ENCODE data around the gene HNRNPA3. TPM values are rescaled to one million over a fixed set of nuclear protein-coding genes. Genes with fewer than 3 reads are reported as not detected.

The HNRNPA3 gene
- total and polyA plus RNA-seq, 2 of the 13 experiments (the other 11 are each of a cell fraction or from before 2014, with no cell fraction given): 73.3 to 97.7 TPM

DNA sequence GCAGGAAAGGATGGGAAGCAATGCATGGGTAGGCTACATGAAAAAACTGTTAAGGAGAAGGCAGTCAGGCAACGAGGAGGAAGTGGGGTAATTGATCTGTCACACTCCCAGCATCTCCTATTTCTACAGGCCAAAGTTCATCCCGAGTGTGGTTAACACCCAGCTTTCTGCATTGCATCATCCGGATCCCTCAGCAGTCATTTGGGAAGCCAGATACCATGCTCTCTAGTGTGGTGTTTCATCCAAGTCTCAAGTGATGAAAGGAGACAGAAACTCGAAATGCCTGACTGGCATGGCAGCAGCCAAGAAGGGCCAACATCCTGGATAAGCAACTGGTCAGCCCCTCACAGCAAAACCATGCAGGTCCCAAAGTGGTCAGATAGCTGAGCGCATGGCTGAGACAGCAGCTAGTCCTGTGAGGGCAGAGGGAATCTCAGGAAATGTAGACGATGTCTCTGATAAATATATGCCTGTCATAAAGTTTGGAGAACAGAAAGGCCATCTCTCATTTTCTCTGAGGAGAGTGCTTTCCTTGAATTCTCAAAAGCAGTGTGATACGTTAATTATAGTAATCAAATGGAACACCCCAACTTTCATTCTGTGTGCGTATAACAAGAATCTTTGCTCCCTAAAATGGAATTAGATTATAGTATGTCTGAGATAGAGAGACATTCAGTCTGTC, 24.8 kb upstream of the HNRNPA3 start (continued):
- no peak for TF ChIP-seq HES4 (CRISPR knock-in tag; IDR thresholded peaks at IDR 0.05; ENCODE audit: borderline replicate concordance)
- TF ChIP-seq ZFP36L2 (CRISPR knock-in tag; IDR thresholded peaks at IDR 0.05): no peak
- TF ChIP-seq, protein P1, sequence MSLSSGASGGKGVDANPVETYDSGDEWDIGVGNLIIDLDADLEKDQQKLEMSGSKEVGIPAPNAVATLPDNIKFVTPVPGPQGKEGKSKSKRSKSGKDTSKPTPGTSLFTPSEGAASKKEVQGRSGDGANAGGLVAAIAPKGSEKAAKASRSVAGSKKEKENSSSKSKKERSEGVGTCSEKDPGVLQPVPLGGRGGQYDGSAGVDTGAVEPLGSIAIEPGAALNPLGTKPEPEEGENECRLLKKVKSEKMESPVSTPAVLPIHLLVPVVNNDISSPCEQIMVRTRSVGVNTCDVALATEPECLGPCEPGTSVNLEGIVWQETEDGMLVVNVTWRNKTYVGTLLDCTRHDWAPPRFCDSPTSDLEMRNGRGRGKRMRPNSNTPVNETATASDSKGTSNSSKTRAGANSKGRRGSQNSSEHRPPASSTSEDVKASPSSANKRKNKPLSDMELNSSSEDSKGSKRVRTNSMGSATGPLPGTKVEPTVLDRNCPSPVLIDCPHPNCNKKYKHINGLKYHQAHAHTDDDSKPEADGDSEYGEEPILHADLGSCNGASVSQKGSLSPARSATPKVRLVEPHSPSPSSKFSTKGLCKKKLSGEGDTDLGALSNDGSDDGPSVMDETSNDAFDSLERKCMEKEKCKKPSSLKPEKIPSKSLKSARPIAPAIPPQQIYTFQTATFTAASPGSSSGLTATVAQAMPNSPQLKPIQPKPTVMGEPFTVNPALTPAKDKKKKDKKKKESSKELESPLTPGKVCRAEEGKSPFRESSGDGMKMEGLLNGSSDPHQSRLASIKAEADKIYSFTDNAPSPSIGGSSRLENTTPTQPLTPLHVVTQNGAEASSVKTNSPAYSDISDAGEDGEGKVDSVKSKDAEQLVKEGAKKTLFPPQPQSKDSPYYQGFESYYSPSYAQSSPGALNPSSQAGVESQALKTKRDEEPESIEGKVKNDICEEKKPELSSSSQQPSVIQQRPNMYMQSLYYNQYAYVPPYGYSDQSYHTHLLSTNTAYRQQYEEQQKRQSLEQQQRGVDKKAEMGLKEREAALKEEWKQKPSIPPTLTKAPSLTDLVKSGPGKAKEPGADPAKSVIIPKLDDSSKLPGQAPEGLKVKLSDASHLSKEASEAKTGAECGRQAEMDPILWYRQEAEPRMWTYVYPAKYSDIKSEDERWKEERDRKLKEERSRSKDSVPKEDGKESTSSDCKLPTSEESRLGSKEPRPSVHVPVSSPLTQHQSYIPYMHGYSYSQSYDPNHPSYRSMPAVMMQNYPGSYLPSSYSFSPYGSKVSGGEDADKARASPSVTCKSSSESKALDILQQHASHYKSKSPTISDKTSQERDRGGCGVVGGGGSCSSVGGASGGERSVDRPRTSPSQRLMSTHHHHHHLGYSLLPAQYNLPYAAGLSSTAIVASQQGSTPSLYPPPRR (CRISPR knock-in tag; IDR thresholded peaks at IDR 0.05; ENCODE audit: borderline replicate concordance): peak; percentile 93
- no peak for TF ChIP-seq PRDM10 (CRISPR knock-in tag; IDR thresholded peaks at IDR 0.05; ENCODE audit: low read depth)
- TF ChIP-seq SMAD3 (CRISPR knock-in tag; IDR thresholded peaks at IDR 0.05): peak; percentile 99
- TF ChIP-seq SAFB2 (CRISPR knock-in tag; IDR thresholded peaks at IDR 0.05; ENCODE audit: borderline replicate concordance, low read depth): peak; percentile 24; the same call in 1 of the 2 replicates
- TF ChIP-seq, protein P2, sequence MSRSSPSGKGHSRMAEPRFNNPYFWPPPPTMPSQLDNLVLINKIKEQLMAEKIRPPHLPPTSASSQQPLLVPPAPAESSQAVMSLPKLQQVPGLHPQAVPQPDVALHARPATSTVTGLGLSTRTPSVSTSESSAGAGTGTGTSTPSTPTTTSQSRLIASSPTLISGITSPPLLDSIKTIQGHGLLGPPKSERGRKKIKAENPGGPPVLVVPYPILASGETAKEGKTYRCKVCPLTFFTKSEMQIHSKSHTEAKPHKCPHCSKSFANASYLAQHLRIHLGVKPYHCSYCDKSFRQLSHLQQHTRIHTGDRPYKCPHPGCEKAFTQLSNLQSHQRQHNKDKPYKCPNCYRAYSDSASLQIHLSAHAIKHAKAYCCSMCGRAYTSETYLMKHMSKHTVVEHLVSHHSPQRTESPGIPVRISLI (CRISPR knock-in tag; IDR thresholded peaks at IDR 0.05; ENCODE audit: borderline replicate concordance): peak; percentile 90
- TF ChIP-seq KMT2A (CRISPR knock-in tag; IDR thresholded peaks at IDR 0.05): peak; percentile 77; the same call in 1 of the 2 replicates
- TF ChIP-seq, protein P3, sequence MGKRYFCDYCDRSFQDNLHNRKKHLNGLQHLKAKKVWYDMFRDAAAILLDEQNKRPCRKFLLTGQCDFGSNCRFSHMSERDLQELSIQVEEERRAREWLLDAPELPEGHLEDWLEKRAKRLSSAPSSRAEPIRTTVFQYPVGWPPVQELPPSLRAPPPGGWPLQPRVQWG (CRISPR knock-in tag; IDR thresholded peaks at IDR 0.05; ENCODE audit: borderline replicate concordance, low read depth): no peak
- peak; percentile 75; the same call in 1 of the 2 replicates for TF ChIP-seq FOXJ3 (CRISPR knock-in tag; IDR thresholded peaks at IDR 0.05; ENCODE audit: borderline replicate concordance)
- TF ChIP-seq AGO2 (optimal IDR thresholded peaks at IDR 0.05; ENCODE audit: low read depth, low read length): no peak

Data from HepG2 (cell line).